ENCODE measurements around the gene MRPL36. TPM values are rescaled to one million over a fixed set of nuclear protein-coding genes. Genes with fewer than 3 reads are reported as not detected.
A peak's percentile ranks its signal among the peaks of the same experiment; 100 is the strongest.

Gene MRPL36
- total RNA-seq, 1 experiment from 2014 or later = 61.2 TPM

GRCh38 chr5:1797855-1798254, 1.8 kb downstream of the MRPL36 start:
- Mint-ChIP-seq H3K9me3 (no peaks in the 10 kb centered on the region), H3K4me3 (peak overlapping the region; percentile 99; the same call in 1 of the 2 replicates), H3K4me1 (peaks cover 18% of the 10 kb centered on the region), H3K27ac (no peak overlapping the region), H3K36me3 (peaks cover 24% of the 10 kb centered on the region), H3K27me3 (ENCODE audit: low read depth) (no peaks in the 10 kb centered on the region)
- ATAC-seq (no peak), DNase-seq (ENCODE audit: low spot score) (no peak)
- POLR2A ChIA-PET = no interaction called here
- TF ChIP-seq TEAD1 (CRISPR knock-in tag; IDR thresholded peaks at IDR 0.05) (no peak), ZNF425 (CRISPR knock-in tag; conservative IDR thresholded peaks at IDR 0.05) (no peak), FOXP1 (CRISPR knock-in tag; IDR thresholded peaks at IDR 0.05; ENCODE audit: borderline replicate concordance) (no peak), ZNF121 (CRISPR knock-in tag; IDR thresholded peaks at IDR 0.05) (no peak), ZNF138 (CRISPR knock-in tag; conservative IDR thresholded peaks at IDR 0.05) (no peak), ZNF416 (CRISPR knock-in tag; IDR thresholded peaks at IDR 0.05) (no peak), PRRX2 (CRISPR knock-in tag; IDR thresholded peaks at IDR 0.05) (no peak), AFF4 (CRISPR knock-in tag; IDR thresholded peaks at IDR 0.05; ENCODE audit: borderline replicate concordance) (no peak), ZNF532 (CRISPR knock-in tag; IDR thresholded peaks at IDR 0.05; ENCODE audit: borderline replicate concordance) (no peak)
- CTCF ChIA-PET = no interaction called here

- ChIA-PET POLR2A (no interaction called here), CTCF (no interaction called here)
- Mint-ChIP-seq H3K4me1 (peaks cover 15% of the 10 kb centered on the region), H3K4me3 (no peak overlapping the region), H3K36me3 (peaks cover 23% of the 10 kb centered on the region), H3K27me3 (ENCODE audit: low read depth) (no peaks in the 10 kb centered on the region), H3K27ac (no peak overlapping the region), H3K9me3 (no peaks in the 10 kb centered on the region)
- no peak for TF ChIP-seq MAX (CRISPR knock-in tag; IDR thresholded peaks at IDR 0.05)
- no peak for TF ChIP-seq ATF1 (CRISPR knock-in tag; IDR thresholded peaks at IDR 0.05)
- TF ChIP-seq HMGA2 (CRISPR knock-in tag; IDR thresholded peaks at IDR 0.05) = no peak
- no peak for TF ChIP-seq ZNF121 (CRISPR knock-in tag; IDR thresholded peaks at IDR 0.05)
- TF ChIP-seq FOXP1 (CRISPR knock-in tag; IDR thresholded peaks at IDR 0.05; ENCODE audit: borderline replicate concordance) = no peak
- no peak for TF ChIP-seq ESRRA (CRISPR knock-in tag; IDR thresholded peaks at IDR 0.05; ENCODE audit: borderline replicate concordance)
- no peak for DNase-seq (ENCODE audit: low spot score)
- no peak for ATAC-seq
Observed at GRCh38 chr5:1797103-1797800, 2.4 kb downstream of the MRPL36 start.
